Osteoblast (primary cell): ENCODE results near the gene SLITRK4. TPM values are rescaled to one million over a fixed set of nuclear protein-coding genes. Genes with fewer than 3 reads are reported as not detected.

Experiments used
- DNase-seq: peaks from one replicate; pipeline ENCODE4 v3.0.0; 2011; ENCODE audit warnings: low spot score, mixed read lengths; ENCODE audit not compliant: insufficient read length; ENCODE audit errors: missing footprints
- H2AFZ ChIP-seq: 2 replicates; pipeline ENCODE4 v1.6.0; 2011; ENCODE audit warnings: mild to moderate bottlenecking, low read length
- H3K27ac ChIP-seq: 2 replicates; pipeline ENCODE4 v1.5.1; 2011; ENCODE audit warnings: mild to moderate bottlenecking, low read depth, low read length, moderate library complexity
- H3K27me3 ChIP-seq: 2 replicates; pipeline ENCODE4 v1.6.0; 2012; ENCODE audit warnings: mild to moderate bottlenecking, control low read depth, inconsistent platforms, low read length, moderate library complexity; ENCODE audit not compliant: insufficient read depth
- H3K36me3 ChIP-seq: 2 replicates; pipeline ENCODE4 v1.5.1; 2011; ENCODE audit warnings: mild to moderate bottlenecking, low read length, control low read depth, moderate library complexity; ENCODE audit not compliant: insufficient read depth
- H3K4me1 ChIP-seq: 2 replicates; pipeline ENCODE4 v1.5.1; 2011; ENCODE audit warnings: mild to moderate bottlenecking, low read length, control low read depth, moderate library complexity; ENCODE audit not compliant: insufficient read depth
- H3K4me2 ChIP-seq: 2 replicates; pipeline ENCODE4 v1.6.0; 2011; ENCODE audit warnings: mild to moderate bottlenecking, low read length; ENCODE audit not compliant: insufficient read depth
- H3K4me3 ChIP-seq: fragments of 200-600 bp; sonication (generic); 3 replicates; pipeline ENCODE4 v1.5.1; 2012; ENCODE audit warnings: mild to moderate bottlenecking, low read length, inconsistent platforms; ENCODE audit not compliant: insufficient read depth
- H3K79me2 ChIP-seq: 2 replicates; pipeline ENCODE4 v1.6.0; 2012; ENCODE audit warnings: mild to moderate bottlenecking, low read length, control low read depth, inconsistent platforms; ENCODE audit not compliant: insufficient read depth
- H3K9me3 ChIP-seq: 2 replicates; pipeline ENCODE4 v1.5.1; 2011; ENCODE audit warnings: low read depth, low read length, control low read depth
- H4K20me1 ChIP-seq: 2 replicates; pipeline ENCODE4 v1.6.0; 2012; ENCODE audit warnings: mild to moderate bottlenecking, low read length, control low read depth; ENCODE audit not compliant: insufficient read depth
- total RNA-seq: library from RNA; depleted of rRNA; stranded (reverse); fragments of >200 nt; gene quantifications from 2 replicates; pipeline ENCODE4 v1.2.3, GENCODE V29; 2012
- TF ChIP-seq, protein P1 (sequence below): IDR thresholded peaks from 2 replicates; pipeline ENCODE4 v1.5.1; 2011; ENCODE audit warnings: mild to moderate bottlenecking, low read depth, low read length, moderate library complexity; ENCODE audit errors: extremely low read depth

The SLITRK4 gene
- total RNA-seq, 1 donor: 0.36 TPM

DNA sequence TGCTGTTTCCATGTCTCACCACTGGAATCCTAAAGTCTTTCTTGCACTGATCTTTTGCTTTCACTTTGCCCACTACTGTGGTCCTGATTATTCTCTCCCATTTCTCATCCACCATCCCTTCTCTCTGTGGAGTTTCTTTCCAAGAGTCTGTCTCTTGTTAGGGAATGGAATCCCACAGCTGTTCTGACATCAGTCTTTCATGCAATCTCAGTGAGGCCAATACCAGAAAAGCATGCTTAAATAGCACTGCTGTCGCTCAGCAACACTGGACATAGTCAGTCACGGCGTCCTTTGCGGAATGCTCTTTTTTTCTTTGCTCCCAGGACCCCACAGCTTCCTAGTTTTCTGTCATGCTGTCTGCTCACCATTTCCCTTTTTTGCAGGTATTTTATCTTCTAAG lies 20.1 kb downstream of the SLITRK4 start:
- no peak overlapping the region for H3K27ac ChIP-seq

DNA sequence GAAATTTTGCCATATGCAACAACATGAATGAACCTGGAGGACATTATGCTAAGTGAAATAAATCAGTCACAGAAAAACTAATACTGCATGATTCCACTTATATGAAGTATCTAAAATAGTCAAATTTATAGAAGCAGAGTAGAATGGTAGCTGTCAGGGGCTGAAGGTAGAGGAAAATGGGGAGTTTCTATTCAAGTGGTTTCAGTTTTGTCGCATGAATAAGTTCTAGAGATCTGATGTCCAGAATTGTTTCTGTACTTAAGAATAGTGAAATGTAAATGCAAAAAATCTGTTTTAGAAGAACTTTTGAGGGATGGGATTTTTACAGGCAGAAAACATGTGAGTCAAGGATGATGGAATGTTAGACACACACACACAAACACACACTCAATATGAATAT lies 34.1 kb downstream of the SLITRK4 start:
- Histone ChIP-seq H4K20me1 (no peaks in the 10 kb centered on the region), H3K9me3 (no peaks in the 10 kb centered on the region), H3K27ac (no peak overlapping the region), H3K36me3 (no peaks in the 10 kb centered on the region), H3K4me3 (no peak overlapping the region), H3K27me3 (no peaks in the 10 kb centered on the region), H3K4me1 (no peaks in the 10 kb centered on the region), H3K4me2 (no peak overlapping the region), H2AFZ (no peak overlapping the region), H3K79me2 (no peaks in the 10 kb centered on the region)
- TF ChIP-seq, protein P1, sequence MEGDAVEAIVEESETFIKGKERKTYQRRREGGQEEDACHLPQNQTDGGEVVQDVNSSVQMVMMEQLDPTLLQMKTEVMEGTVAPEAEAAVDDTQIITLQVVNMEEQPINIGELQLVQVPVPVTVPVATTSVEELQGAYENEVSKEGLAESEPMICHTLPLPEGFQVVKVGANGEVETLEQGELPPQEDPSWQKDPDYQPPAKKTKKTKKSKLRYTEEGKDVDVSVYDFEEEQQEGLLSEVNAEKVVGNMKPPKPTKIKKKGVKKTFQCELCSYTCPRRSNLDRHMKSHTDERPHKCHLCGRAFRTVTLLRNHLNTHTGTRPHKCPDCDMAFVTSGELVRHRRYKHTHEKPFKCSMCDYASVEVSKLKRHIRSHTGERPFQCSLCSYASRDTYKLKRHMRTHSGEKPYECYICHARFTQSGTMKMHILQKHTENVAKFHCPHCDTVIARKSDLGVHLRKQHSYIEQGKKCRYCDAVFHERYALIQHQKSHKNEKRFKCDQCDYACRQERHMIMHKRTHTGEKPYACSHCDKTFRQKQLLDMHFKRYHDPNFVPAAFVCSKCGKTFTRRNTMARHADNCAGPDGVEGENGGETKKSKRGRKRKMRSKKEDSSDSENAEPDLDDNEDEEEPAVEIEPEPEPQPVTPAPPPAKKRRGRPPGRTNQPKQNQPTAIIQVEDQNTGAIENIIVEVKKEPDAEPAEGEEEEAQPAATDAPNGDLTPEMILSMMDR: no peak
- no peak for DNase-seq

More for the DNA sequence above, 20.1 kb downstream of the SLITRK4 start:
- H3K4me3 ChIP-seq: no peak overlapping the region
- no peak for DNase-seq
- no peaks in the 10 kb centered on the region for H3K36me3 ChIP-seq
- H3K79me2 ChIP-seq: no peaks in the 10 kb centered on the region
- no peaks in the 10 kb centered on the region for H3K27me3 ChIP-seq
- no peak overlapping the region for H3K4me2 ChIP-seq
- no peaks in the 10 kb centered on the region for H4K20me1 ChIP-seq
- no peak overlapping the region for H2AFZ ChIP-seq
- no peaks in the 10 kb centered on the region for H3K4me1 ChIP-seq
- TF ChIP-seq, protein P1: no peak
- no peaks in the 10 kb centered on the region for H3K9me3 ChIP-seq

DNA sequence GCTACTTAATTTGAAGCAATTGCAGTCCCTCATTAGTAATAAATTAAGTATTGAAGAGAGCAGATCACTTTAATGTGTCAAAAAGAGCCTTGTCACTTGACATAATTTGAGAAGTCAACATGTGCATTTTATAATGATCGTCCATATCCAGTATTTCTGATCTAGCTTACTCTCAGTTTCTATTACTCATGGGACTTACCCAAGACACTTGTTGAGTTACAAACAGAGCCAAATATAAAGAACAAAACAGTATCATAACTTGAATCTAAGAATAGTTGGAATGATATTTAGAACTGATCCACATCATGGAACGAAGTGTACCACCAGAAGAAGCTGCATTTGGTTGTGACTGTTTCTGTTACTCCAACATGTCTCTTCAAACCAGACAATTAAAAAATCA lies 54.7 kb downstream of the SLITRK4 start:
- H4K20me1 ChIP-seq: no peaks in the 10 kb centered on the region
- no peaks in the 10 kb centered on the region for H3K36me3 ChIP-seq
- no peak overlapping the region for H3K4me2 ChIP-seq
- no peak for DNase-seq
- no peak overlapping the region for H3K27ac ChIP-seq
- no peak overlapping the region for H2AFZ ChIP-seq
- no peak overlapping the region for H3K4me3 ChIP-seq
- peaks cover 3% of the 10 kb centered on the region for H3K9me3 ChIP-seq
- H3K79me2 ChIP-seq: no peaks in the 10 kb centered on the region
- H3K27me3 ChIP-seq: no peaks in the 10 kb centered on the region
- TF ChIP-seq, protein P1: no peak
- no peaks in the 10 kb centered on the region for H3K4me1 ChIP-seq

DNA sequence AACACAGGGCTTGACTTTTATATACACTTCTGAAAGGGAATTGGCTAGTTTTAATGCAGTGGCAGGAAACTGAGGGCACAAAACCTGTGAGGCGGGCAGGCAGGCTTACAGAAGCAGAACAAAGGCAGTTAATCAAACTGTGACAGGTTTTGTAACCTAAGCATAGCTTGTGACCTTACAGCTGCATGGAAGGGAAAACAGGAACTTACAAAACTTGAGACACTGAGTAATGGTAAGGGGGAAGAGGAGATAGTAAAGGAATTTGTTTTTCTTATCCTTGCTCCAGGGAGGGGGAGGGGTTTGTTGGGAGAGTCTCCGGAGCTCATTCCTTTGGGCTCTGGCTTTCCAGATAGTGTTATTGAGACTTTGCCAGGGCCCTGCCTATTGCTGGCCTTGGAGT lies 55.6 kb downstream of the SLITRK4 start:
- no peaks in the 10 kb centered on the region for H3K79me2 ChIP-seq
- TF ChIP-seq, protein P1: no peak
- no peak overlapping the region for H3K27ac ChIP-seq
- no peak overlapping the region for H3K4me3 ChIP-seq
- H3K27me3 ChIP-seq: no peaks in the 10 kb centered on the region
- H3K4me2 ChIP-seq: no peak overlapping the region
- peaks cover 3% of the 10 kb centered on the region for H3K9me3 ChIP-seq
- no peaks in the 10 kb centered on the region for H3K36me3 ChIP-seq
- no peak for DNase-seq
- no peak overlapping the region for H2AFZ ChIP-seq
- H4K20me1 ChIP-seq: no peaks in the 10 kb centered on the region
- H3K4me1 ChIP-seq: no peaks in the 10 kb centered on the region

Other genes with a start within 250 kb of the SLITRK4 start
- not detected in 2 replicates for gene SPANXN3, start 118.6 kb downstream of the SLITRK4 start, total RNA-seq
- gene SPANXN2, start 84.7 kb upstream of the SLITRK4 start, total RNA-seq: not detected in 2 replicates
- gene UBE2NL, start 248.0 kb upstream of the SLITRK4 start, total RNA-seq: not detected in 2 replicates